Measurements from ENCODE around the gene CDC14C. TPM values are rescaled to one million over a fixed set of nuclear protein-coding genes. Genes with fewer than 3 reads are reported as not detected.

CDC14C gene
- total and polyA plus RNA-seq, 10 donors, result not detected

DNA sequence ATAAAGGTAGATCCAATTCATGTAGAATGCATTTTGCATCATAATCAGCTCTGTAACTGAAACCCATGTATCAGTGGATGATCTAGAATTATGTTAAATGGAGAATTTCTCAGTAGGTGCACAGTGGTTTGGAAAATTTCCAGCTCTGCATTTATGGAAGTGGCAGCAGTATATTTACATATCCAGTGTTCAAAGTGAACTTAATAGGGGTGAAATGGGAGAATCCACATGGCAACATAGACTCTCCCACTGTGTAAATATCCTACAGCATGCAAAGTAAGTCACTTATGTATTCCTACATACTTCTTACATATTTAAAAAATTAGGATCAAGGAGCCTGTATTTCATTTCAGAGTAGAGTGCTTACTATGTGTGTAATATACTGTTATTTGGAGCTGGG lies 35.3 kb downstream of the CDC14C start:
- no peak overlapping the region for H3K4me3 ChIP-seq
- no peak for DNase-seq
- H3K36me3 ChIP-seq, result no peaks in the 10 kb centered on the region
- no peaks in the 10 kb centered on the region for H3K9me3 ChIP-seq
- H3K27ac ChIP-seq, result no peak overlapping the region
- TF ChIP-seq POLR2A (IDR thresholded peaks at IDR 0.05) (no peak), POLR2AphosphoS5 (IDR thresholded peaks at IDR 0.05) (no peak)
- TF ChIP-seq, protein P1, sequence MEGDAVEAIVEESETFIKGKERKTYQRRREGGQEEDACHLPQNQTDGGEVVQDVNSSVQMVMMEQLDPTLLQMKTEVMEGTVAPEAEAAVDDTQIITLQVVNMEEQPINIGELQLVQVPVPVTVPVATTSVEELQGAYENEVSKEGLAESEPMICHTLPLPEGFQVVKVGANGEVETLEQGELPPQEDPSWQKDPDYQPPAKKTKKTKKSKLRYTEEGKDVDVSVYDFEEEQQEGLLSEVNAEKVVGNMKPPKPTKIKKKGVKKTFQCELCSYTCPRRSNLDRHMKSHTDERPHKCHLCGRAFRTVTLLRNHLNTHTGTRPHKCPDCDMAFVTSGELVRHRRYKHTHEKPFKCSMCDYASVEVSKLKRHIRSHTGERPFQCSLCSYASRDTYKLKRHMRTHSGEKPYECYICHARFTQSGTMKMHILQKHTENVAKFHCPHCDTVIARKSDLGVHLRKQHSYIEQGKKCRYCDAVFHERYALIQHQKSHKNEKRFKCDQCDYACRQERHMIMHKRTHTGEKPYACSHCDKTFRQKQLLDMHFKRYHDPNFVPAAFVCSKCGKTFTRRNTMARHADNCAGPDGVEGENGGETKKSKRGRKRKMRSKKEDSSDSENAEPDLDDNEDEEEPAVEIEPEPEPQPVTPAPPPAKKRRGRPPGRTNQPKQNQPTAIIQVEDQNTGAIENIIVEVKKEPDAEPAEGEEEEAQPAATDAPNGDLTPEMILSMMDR (IDR thresholded peaks at IDR 0.05 in 8 of 11, conservative IDR thresholded peaks at IDR 0.05 in 3 of 11), result no peak
- intact Hi-C loops (cut with DNase I; ENCODE audit: low total_unique reads), result no loop called here
- H3K27me3 ChIP-seq (replicated peaks in 1 of 7), result no peaks in the 10 kb centered on the region
- peaks cover 0 to 3% (median 0%) of the 10 kb centered on the region in 6 donors for H3K4me1 ChIP-seq

DNA sequence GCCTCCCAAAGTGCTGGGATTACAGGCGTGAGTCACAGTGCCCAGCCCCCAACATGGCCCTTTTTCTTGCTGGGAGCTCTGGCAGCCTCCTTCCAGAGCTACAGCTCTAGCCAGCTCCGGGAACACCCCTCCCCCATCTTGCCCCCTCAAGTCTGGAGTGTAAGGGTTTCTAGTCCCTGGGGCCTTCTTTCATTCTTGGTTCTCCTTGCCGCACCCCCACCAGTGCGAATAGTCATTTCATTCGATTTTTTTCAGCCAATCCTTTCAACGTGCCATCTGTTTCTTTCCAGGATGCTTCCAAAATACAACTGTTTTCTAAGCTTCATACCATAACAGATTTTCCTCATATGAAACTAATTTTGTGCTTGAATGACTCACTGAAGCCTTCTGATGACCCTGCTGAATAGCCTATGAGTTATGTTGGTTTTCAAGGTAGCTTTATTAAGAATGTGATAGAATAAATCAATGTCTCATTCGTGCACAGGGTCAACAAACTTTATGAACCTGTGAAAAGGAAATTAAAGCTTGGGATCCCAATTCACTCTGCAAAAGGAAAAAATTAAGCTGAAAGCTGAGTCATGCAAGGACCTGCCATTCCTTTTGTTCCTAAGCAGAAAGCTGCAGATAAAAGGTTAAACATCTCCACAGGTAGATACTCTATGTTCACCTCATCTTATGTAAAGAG lies 38.6 kb downstream of the CDC14C start:
- Histone ChIP-seq H3K4me1 (peaks cover 0 to 3% (median 0%) of the 10 kb centered on the region in 6 donors), H3K27me3 (replicated peaks in 1 of 7) (no peaks in the 10 kb centered on the region), H3K9me3 (no peaks in the 10 kb centered on the region), H3K36me3 (no peaks in the 10 kb centered on the region), H3K27ac (no peak overlapping the region), H3K4me3 (no peak overlapping the region)
- WGBS, 5 donors, result 79 to 87% (median 85%) methylated on average over 7 of the region's 7 CpGs
- intact Hi-C loops (cut with DNase I; ENCODE audit: low total_unique reads), result no loop called here
- TF ChIP-seq, protein P1 (IDR thresholded peaks at IDR 0.05 in 8 of 11, conservative IDR thresholded peaks at IDR 0.05 in 3 of 11), result no peak
- TF ChIP-seq POLR2AphosphoS5 (IDR thresholded peaks at IDR 0.05), result no peak
- TF ChIP-seq POLR2A (IDR thresholded peaks at IDR 0.05), result no peak
- no peak for DNase-seq

DNA sequence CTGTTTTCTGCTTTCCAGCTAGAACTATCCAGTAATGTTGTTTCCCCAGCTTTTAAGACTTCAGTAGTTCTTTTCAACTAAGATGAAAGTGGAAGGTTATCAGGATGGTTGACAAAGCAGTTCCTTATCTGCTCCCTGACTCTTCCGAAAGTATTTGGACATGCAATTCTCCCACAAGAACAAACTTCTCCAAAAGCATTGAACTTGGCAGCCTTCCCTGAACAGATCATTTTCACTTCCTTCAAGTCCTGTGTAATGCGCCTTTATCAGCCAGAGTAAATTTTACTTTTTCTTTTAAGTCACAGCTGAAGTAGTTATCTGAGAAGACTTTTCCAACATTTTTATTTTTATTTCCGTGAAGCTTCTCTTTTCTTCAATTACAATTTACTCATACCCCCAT lies 39.7 kb downstream of the CDC14C start:
- H3K4me1 ChIP-seq, result peaks cover 0 to 3% (median 0%) of the 10 kb centered on the region in 6 donors
- H3K36me3 ChIP-seq, result no peaks in the 10 kb centered on the region
- no peaks in the 10 kb centered on the region for H3K27me3 ChIP-seq (replicated peaks in 1 of 7)
- intact Hi-C loops (cut with DNase I; ENCODE audit: low total_unique reads), result no loop called here
- no peak for DNase-seq
- no peak for TF ChIP-seq POLR2A (IDR thresholded peaks at IDR 0.05)
- TF ChIP-seq POLR2AphosphoS5 (IDR thresholded peaks at IDR 0.05), result no peak
- TF ChIP-seq, protein P1 (IDR thresholded peaks at IDR 0.05 in 8 of 11, conservative IDR thresholded peaks at IDR 0.05 in 3 of 11), result no peak
- 22 to 63% (median 34%) methylated on average over 3 of the region's 3 CpGs for WGBS, 5 donors
- H3K4me3 ChIP-seq, result no peak overlapping the region
- no peak overlapping the region for H3K27ac ChIP-seq
- H3K9me3 ChIP-seq, result no peaks in the 10 kb centered on the region

DNA sequence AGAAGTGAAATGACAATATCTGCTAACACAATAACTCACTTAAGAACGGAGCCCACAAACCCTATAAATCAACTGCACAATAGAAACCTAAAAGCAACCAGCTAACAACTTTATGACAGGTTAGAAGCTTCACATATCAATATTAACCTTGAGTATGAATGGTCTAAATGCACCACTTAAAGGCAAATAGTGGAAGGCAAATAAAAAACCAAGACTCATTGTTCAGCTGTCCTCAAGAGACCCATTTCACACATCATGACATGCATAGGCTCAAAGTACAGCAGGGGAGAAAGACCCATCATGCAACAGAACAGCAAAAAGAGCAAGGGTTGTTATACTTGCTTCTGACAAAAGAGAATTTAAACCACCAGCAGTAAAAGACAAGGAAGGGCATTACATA lies 46.8 kb downstream of the CDC14C start:
- intact Hi-C loops (cut with DNase I; ENCODE audit: low total_unique reads), result no loop called here
- DNase-seq, result no peak
- no peak for TF ChIP-seq POLR2AphosphoS5 (IDR thresholded peaks at IDR 0.05)
- no peak for TF ChIP-seq POLR2A (IDR thresholded peaks at IDR 0.05)
- TF ChIP-seq, protein P1 (IDR thresholded peaks at IDR 0.05 in 8 of 11, conservative IDR thresholded peaks at IDR 0.05 in 3 of 11), result no peak
- peaks cover 0 to 13% (median 0%) of the 10 kb centered on the region in 8 donors for H3K9me3 ChIP-seq
- H3K36me3 ChIP-seq, result no peaks in the 10 kb centered on the region
- no peak overlapping the region for H3K27ac ChIP-seq
- 60 to 90% (median 75%) methylated on average over 1 of the region's 1 CpG for WGBS, 5 donors
- H3K4me1 ChIP-seq, result no peaks in the 10 kb centered on the region
- no peaks in the 10 kb centered on the region for H3K27me3 ChIP-seq (replicated peaks in 1 of 7)
- no peak overlapping the region for H3K4me3 ChIP-seq
